GM03348 (cell line): Measurements from ENCODE around the gene ABCA10.
A peak's percentile ranks its signal among the peaks of the same experiment; 100 is the strongest.
"Not testable (repeated sequence)": the region's sequence is repeated elsewhere in the genome, so short reads cannot be mapped to it uniquely, and the experiment has no call there.

ENCODE experiments used
- DNase-seq: peaks from one replicate; pipeline ENCODE4 v3.0.0; 2012; ENCODE audit warnings: low spot score

Gene ABCA10

GRCh38 chr17:69168642-69169041 is 60.0 kb downstream of the ABCA10 start:
- not testable (repeated sequence) for DNase-seq

- DNase-seq: no peak
These were observed 61.7 kb downstream of the ABCA10 start for GRCh38 chr17:69166957-69167356.

- DNase-seq: no peak
These were observed 64.4 kb downstream of the ABCA10 start for GRCh38 chr17:69164206-69164605.

- no peak for DNase-seq
These were observed 69.2 kb downstream of the ABCA10 start for GRCh38 chr17:69159418-69159817.

GRCh38 chr17:69154267-69154666 is 74.4 kb downstream of the ABCA10 start:
- DNase-seq: no peak

- DNase-seq: no peak
These were observed 78.3 kb downstream of the ABCA10 start for GRCh38 chr17:69150333-69150732.

GRCh38 chr17:69147460-69147859 is 81.2 kb downstream of the ABCA10 start:
- DNase-seq: no peak

- DNase-seq: no peak
These were observed 84.0 kb downstream of the ABCA10 start for GRCh38 chr17:69144331-69145255.

GRCh38 chr17:69143683-69144231 is 84.9 kb downstream of the ABCA10 start:
- DNase-seq: no peak

GRCh38 chr17:69143151-69143550 is 85.5 kb downstream of the ABCA10 start:
- no peak for DNase-seq

GRCh38 chr17:69142175-69142802 is 86.3 kb downstream of the ABCA10 start:
- DNase-seq: peak; percentile 24

- DNase-seq: peak; percentile 21
These were observed 87.0 kb downstream of the ABCA10 start, which contains the start of gene ABCA6 for GRCh38 chr17:69141431-69142174. TSS of gene ABCA6 (minus strand) at chr17:69141895. CDS start at chr17:69140703, 1,192 bp downstream.

GRCh38 chr17:69134112-69134511 is 94.5 kb downstream of the ABCA10 start:
- DNase-seq: no peak

GRCh38 chr17:69130627-69131296 is 97.9 kb downstream of the ABCA10 start:
- no peak for DNase-seq

- no peak for DNase-seq
These were observed 105.0 kb downstream of the ABCA10 start for GRCh38 chr17:69123626-69124025.

GRCh38 chr17:69122065-69122464 is 106.6 kb downstream of the ABCA10 start:
- no peak for DNase-seq

- no peak for DNase-seq
These were observed 110.5 kb downstream of the ABCA10 start for GRCh38 chr17:69117855-69118784.

- no peak for DNase-seq
These were observed 116.8 kb downstream of the ABCA10 start for GRCh38 chr17:69111794-69112193.

GRCh38 chr17:69105907-69106730 is 122.5 kb downstream of the ABCA10 start:
- DNase-seq: no peak
